HG03039 (cell line): Measurements from ENCODE around the gene MRM2.
A peak's percentile ranks its signal among the peaks of the same experiment; 100 is the strongest.

ENCODE experiments used
- ATAC-seq: cut with Tn5 transposase; IDR thresholded peaks from one replicate; pipeline ENCODE4 v1.9.1; 2021; ENCODE audit warnings: mild to moderate bottlenecking, moderate library complexity; ENCODE audit not compliant: unreplicated experiment

Gene MRM2

DNA sequence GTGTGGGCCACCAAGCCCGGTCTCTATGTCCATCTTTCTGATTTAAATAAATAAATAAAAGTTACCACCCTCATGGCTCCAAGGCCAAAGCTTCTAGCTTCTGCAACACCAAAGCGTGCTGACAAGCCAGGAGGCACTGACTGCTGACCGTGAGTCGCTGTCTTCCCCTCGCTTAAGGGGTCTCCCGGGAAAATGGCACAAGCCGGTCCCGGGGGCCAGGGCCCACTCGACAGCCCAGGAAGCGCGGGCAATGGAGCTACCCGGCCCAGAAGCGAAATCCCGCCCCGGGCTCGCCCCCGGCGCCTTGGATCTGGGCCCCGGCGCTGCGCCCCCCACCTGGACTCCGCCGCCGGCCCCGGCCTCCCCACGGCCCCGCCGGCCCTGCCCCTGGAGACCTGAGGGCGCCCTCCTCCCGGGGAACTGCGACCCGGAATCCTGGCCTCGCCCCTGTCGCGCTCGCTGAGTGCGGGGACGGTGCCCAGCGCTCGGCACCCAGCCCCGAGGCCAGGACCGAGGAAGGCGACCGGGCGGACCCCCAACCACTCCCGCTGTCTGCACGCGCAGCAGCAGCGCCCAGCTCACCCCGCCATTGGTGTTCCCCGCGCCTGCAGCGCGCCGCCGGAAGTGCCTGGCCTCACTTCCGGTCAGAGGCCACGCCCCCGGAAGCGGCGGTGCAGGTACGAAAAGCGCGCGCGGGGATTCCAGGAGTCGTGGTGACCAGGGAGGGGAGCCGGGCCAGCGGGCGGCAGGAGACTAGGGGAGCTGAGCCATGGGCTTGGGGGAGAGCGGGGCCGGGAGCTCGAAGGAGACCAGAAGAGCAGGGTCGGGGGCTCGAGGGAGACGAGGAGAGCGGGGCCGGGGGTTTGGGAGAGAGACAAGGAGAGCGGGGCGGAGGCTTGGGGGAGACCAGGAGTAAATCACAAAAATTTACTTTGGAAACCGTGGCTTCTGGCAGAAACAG lies at the start of gene MRM2, which contains the start of gene NUDT1:
MRM2 (minus strand) TSS at position 626 of the 961 bp plus-strand sequence; CDS start at position 590, 36 bp downstream.
NUDT1 (plus strand) TSS at position 647 of the 961 bp plus-strand sequence. CDS start 2,349 bp downstream, outside the sequence.
- ATAC-seq = peak; percentile 57

DNA sequence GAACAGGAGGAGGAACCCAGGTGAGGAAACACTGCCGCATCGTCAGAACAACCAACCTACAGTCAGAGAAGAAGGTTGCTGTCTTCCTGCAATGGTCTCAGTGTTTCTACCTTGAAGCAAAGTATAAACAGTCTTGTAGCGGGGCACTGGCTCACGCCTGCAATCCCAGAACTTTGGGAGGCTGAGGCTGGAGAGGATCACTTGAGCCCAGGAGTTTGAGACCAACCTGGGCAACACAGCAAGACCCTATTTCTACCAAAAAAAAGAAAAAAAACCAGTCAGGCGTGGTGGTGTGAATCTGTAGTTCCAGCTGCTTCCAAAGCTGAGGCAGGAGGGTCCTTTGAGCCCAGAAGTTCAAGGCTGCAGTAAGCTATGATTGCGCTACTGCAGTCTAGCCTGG lies 48.9 kb upstream of the MRM2 start:
- ATAC-seq = no peak

DNA sequence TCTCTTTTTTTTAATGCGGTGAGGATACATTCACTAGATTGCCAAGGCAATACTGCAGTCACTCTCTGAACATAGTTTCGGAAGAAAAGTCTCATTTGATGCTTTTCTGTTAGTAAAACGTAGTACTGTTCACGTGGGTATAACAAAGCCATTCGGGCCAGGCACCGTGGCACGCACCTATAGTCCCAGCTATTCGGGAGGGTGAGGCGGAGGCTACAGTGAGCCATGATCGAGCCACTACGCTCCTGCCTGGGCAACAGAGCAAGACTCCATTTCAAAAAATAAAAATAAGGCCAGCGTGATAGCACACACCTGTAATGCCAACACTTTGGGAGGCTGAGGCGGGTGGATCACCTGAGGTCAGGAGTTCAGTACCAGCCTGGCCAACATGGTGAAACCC lies 47.6 kb upstream of the MRM2 start:
- no peak for ATAC-seq

DNA sequence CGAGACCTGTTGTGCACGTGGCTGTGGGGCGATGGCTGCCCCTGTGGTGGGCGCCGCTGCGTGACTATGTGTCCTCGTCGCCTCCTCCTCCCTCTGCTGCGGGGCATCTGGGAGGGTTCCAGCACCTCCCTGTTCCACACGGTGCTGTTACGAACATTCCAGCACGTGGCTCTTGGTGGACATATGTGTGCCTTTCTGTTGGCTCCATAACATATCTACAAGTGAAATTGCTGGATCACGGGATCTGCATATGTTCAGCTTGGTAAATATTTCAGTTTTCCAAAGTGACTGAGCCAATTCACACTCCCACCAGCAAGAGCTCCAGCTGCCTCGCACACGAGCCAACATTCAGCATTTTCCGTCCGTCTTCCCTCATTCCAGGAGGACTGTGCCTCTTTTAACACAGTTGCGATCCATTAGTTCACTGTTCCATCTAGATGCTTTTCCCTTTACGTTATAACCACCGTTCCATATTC lies 47.1 kb upstream of the MRM2 start:
- ATAC-seq = no peak

DNA sequence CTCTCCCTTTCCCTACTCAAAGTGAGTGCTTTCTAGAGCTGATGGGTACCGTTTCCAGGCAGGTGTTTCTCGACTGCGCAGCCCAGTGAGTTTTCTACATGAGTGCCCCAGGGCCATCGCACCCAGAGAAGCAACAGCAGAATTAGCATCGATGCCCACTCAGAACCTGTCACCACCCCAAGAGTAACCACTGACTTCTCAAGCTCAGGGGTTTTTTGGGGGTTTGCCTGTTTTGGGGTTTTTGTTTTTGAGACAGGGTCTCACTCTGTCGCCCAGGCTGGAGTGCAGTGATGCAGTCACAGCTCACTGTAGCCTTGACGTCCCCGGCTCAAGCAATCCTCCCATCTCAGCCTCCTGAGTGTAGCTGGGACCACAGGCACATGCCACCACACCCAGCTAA lies 46.5 kb upstream of the MRM2 start:
- ATAC-seq = peak; percentile 59

DNA sequence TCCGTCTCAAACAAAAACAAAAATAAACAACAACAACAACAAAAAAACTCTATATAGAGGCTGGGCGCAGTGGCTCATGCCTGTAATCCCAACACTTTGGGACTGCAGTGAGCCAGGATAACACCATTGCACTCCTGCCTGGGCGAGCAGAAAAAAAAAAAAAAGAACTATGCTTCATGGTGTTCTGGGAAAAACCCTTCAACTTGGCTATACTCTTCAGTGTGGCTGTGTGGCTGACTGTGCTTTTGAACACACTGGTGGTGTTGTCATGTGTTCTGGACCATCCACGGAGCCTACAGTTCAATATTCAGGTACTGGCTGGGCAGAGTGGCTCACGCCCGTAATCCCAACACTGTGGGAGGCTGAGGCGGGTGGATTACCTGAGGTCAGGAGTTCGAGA lies 45.7 kb upstream of the MRM2 start:
- ATAC-seq = no peak

DNA sequence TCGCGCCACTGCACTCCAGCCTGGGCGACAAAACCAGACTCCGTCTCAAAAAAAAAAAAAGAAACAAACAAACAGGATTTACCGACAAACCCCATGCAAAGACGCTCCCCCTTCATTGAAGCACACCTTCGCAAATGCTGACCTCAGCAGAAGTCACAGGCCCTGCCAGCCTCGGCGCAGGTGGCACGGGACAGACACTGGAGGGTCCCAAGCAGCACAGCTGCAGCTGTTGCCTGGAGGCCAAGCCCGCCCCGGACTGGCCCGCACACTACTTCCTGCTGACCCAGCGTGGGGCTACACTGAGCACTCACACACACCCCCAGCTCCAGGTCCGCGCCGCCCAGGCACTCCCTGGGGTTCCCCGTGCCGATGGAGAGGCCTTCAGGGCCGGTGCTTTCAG lies 41.1 kb upstream of the MRM2 start:
- no peak for ATAC-seq

DNA sequence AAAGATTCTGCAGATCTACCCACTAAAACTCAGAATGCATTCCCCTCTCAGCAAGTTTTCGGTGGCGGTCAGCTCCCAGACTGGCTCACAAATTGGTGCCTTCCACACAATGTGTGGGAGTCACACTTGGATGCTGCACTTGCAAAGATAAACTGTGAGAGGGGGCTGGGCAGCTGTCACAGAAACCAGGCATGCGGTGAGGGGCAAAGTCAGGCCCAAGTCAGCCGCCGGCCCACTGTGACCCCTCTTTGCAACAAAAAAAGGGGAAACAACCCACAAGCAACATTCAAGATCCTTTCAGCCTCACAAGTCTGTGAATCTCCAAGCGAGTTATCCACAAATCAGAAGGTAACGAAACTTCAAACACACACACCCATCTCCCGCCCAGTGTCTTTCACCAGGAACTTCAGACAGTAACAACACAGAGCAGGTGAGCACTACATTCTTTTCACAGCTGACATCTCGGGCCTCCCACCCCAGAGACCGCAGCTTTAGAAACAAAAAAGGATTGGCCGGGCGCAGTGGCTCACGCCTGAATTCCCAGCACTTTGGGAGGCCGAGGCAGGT lies 40.3 kb upstream of the MRM2 start:
- ATAC-seq = no peak

DNA sequence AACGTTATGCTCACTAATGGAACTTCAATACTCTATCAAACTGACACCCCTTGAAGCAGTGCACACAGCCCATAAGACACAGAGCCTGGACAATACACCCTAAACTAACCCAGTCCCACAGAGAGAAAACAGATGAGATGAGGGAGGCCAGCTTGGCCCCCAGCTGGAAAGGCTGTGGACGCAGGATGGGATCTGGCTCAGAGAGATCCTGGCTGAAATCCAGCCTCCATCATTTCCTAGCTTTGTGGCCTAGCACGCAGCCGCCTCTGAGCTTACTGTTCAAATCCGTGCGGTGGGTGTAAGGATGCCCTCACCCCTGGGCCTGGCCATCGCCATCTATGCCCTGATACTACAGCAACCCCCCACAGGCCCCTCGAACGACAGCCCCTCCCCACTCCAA lies 39.5 kb upstream of the MRM2 start:
- no peak for ATAC-seq

DNA sequence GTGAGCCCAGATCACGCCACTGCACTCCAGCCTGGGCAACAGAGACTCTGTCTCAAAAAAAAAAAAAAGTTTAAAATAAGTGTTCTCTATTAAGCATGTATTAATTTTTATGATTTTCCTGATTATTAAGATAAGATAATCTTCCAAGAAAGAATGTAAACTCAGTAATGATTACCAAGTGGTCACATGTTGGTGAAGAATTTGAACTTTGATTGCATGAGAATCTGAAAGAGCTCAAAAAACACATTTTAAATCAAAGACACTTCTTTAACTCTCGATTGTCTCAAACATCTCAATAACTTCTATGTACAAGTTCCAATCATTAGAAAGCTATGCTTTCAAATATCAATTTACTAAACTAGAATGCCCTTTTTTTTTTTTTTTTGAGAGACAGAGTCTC lies 38.4 kb upstream of the MRM2 start:
- ATAC-seq = no peak

DNA sequence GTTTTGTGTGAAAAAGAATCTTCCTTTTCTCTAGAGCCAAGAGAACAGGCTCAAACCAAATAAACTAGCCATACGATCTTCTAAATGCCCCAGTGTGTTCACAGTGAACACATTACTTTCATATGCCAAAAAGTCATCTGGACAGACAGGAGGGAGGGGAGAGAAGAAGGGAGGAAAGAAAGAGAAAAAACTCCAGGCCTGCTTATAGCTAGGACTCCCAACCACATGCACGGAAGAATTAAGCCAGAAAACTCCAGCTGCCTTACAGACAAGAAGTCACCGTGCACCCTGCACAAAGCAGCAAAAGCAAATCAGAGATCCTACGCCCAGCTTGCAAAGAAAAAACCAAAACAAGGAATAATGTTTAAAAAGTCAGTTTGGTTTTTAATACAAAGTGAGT lies 37.9 kb upstream of the MRM2 start:
- ATAC-seq = no peak

DNA sequence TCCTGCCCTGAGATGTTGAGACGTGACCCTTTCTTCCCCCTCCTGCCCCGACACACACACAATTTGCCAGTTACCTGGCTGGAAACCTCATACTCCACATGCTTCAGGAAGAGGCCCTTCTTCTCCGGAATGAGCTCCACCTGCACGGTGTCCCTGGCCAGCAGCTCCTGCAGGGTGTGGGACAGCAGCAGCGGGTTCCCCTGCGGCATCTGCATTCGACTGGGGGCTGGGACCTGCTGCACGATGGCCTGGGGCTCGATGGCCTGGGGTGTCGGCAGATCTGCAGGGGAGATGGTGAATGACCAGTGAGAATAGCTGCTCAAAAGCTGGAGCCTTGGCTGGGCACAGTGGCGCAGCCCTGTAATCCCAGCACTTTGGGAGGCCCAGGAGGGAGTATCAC lies 36.0 kb upstream of the MRM2 start:
- no peak for ATAC-seq

DNA sequence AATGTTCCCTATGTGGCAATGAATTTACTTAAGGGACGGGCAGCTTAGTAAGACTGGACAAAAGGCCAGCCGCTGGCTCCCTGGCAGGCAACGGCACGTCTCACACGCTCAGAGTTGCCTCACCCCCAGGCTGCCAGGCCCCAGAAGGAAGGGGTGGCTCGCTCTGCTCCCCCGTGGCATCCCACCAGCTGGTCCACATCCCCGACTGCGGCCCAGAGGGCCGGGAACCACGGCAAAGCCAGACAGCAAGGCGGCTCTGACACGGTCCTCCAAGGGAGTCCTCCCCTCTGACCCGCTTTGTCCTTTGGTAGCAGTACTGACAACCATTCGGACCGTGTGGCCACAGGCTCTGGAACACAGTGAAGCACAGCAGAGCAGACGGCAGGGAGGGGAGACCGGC lies 34.1 kb upstream of the MRM2 start:
- no peak for ATAC-seq

DNA sequence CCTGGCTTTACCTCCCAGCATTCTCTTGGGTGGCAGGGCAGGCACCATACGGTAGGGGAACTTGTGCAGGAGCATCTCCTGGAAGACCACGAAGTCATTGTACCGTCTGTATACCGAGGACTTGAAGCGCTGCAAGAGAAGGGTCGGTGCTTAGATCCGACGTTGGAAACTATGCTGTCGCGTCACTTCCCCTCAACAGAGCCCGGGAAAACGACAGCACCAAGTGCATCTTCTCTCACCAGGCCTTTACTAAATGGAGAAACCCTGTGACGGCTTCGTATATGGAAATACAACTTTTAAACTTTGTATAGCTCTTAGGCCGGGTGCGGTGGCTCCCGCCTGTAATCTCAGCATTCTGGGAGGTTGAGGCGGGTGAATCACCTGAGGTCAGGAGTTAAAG lies 33.1 kb upstream of the MRM2 start:
- no peak for ATAC-seq

DNA sequence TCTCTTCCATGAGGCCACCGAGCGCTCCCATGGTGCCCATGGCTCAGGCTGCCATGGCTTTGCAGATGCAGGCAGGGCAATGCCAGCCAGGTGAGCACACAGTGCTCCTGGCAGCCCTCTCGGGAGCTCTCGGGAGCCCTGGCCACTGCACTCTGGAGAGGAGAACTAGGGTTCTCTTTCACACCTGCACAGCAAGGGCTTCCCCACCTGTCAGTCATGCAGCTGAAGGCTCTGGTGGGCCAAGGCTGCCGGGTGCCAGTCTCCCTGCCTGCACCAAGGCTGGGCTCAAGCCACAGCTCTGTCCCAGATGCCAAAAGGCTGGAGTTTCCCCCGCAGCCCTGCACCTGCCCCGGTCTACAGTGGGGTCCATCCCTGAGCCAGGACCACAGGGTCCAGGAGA lies 32.7 kb upstream of the MRM2 start:
- ATAC-seq = no peak

DNA sequence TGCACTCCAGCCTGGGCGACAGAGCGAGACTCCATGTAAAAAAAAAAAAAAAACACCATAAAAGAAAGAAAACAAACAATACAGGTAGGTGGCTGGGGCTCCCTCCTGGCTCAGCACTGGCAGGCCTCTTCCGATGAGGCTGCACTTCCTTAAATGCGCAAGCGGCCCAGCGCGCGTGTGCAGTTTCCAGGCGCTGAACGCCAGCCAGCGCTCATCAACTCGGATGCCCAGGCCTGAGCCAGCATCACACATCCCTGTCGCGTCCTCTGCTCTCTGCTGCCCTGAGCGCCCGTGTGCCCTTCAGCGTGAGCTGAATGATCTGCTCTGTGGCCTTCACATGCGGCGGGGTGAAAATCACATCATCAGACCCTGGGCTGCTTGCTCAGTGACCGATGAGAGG lies 31.9 kb upstream of the MRM2 start:
- ATAC-seq = no peak

DNA sequence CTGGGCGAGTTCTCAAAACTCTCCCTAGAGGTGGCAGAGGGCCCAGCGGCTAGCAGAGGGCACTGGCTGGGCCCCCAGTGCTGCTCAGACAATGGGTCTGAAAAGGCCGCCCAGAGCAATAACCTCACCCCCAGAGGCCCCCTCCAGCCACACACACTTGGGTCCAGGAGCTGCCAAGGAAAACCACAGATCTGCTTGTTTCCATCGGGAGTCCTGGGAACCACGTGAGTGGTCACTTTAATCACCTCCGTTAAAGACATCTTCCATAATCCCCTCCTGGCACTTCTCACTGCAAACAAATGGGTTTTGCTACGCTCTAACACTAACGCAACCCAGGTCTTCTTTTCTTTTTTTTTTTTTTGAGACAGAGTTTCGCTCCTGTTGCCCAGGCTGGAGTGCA lies 30.0 kb upstream of the MRM2 start:
- no peak for ATAC-seq

DNA sequence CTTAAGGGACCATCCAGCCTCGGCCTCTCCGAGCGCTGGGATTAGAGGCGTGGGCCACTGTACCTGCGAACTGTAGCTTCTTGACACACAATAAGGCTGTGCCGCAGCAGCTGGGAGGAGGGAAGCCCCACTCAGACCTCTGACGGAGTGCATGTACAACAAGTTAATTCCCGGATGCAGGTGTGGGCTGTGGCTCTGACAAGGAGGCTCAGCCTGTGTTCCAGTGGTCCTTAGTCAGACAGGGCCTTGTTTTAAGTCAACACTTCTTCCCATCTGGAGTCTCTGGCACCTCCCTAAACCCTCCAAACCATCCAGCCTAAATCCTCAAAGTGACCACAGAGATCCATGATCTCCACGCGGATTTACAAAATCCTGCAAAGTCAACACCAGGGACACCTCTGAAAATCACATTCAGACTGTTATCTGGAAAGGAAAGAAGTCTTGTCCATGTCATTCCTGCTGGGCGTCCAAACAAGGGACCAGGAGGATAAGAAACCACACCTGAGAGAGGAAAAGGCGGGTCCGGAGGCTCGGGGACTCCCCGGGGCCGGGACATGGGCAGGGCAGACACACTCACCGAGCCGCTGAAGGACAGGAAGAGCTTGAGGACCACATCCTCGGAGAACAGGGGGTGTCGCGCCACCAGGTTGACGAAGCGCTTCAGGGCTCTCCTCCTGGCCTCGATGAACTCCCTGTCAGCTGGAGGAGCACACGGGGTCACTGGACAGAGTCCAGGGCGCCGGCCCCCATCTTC lies 29.4 kb upstream of the MRM2 start:
- ATAC-seq = no peak

DNA sequence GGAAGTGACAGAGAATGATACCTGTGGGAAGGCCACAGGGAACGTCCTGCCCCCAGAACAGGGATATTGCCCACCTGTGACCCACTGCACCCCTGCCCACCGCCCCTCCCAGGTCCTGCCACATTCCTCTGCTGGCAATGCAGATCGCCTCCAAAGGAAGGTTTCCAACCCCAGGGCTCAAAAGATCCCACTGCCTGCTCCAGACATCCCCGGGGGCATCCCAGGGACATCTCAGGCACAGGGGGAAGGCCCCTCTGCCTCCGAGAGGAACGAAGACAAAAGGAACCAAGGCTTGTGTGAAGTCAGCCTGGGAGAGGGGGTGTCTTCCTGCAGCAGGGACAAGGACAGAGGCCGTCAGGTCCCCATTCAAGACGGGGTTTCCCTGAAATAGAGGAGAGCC lies 28.5 kb upstream of the MRM2 start:
- no peak for ATAC-seq

DNA sequence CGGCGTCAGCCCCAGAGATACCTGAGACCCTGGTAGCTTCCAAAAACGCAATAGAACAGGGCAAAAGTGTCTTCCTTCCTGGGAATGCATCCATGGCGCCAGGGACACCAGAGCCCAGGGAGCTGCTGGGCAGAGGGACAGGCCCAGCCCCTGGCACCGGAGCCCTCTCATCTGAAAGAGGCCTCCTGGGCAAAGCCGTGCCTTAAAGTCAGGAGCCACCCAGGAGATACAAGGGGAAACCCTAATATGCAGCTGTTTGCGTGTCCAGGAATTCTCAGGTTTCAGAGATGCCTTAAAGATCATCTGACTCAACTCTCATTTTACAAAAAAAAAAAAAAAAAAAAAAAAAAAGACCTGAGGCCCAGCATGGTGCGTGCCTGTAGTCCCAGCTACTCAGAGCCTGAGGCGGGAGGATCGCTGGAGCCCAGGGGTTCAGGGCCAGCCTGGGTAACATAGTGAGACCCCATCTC lies 28.0 kb upstream of the MRM2 start:
- ATAC-seq = no peak
